ENCODE measurements around the gene PRKG2. TPM values are rescaled to one million over a fixed set of nuclear protein-coding genes. Genes with fewer than 3 reads are reported as not detected.
"Not testable (repeated sequence)": the region's sequence is repeated elsewhere in the genome, so short reads cannot be mapped to it uniquely, and the experiment has no call there.

The PRKG2 gene
- total RNA-seq, 1 donor from 2014 or later: 11.9 TPM

DNA sequence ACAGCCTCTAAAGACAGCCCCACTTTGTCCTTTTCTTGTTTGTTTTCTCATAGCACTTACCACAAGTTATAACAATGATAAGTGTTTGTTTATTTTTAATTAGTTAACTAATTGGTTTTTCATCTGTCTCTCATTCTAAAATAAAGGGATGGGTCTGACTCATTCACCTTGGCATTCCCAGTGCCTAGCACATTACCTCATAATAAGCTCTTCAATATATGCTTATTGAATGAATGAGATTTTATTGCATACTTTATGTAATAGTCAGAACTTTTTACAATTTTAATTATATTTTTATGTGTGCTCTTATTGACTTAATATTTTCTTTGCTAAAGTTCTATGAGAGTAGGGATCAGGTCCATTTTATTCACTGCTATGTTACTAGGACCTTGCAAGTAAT is 22.8 kb upstream of the PRKG2 start:
- no peak overlapping the region for H3K27ac Mint-ChIP-seq
- no peaks in the 10 kb centered on the region for H3K4me1 Mint-ChIP-seq (ENCODE audit: unreplicated experiment)
- no peak for DNase-seq (ENCODE audit: extremely low spot score, unreplicated experiment)
- H3K9me3 Mint-ChIP-seq: no peaks in the 10 kb centered on the region
- H3K4me3 Mint-ChIP-seq: no peak overlapping the region
- no peak for TF ChIP-seq CTCF (conservative IDR thresholded peaks at IDR 0.05)
- no peaks in the 10 kb centered on the region for H3K36me3 Mint-ChIP-seq
- peaks cover 4% of the 10 kb centered on the region for H3K27me3 Mint-ChIP-seq

GRCh38 chr4:81235982-81236749 is 21.1 kb upstream of the PRKG2 start:
- H3K4me3 Mint-ChIP-seq: no peak overlapping the region
- peaks cover 8% of the 10 kb centered on the region for H3K9me3 Mint-ChIP-seq
- H3K4me1 Mint-ChIP-seq (ENCODE audit: unreplicated experiment): no peaks in the 10 kb centered on the region
- H3K36me3 Mint-ChIP-seq: no peaks in the 10 kb centered on the region
- no peak for DNase-seq (ENCODE audit: extremely low spot score, unreplicated experiment)
- H3K27ac Mint-ChIP-seq: no peak overlapping the region
- peaks cover 4% of the 10 kb centered on the region for H3K27me3 Mint-ChIP-seq
- no peak for TF ChIP-seq CTCF (conservative IDR thresholded peaks at IDR 0.05)

DNA sequence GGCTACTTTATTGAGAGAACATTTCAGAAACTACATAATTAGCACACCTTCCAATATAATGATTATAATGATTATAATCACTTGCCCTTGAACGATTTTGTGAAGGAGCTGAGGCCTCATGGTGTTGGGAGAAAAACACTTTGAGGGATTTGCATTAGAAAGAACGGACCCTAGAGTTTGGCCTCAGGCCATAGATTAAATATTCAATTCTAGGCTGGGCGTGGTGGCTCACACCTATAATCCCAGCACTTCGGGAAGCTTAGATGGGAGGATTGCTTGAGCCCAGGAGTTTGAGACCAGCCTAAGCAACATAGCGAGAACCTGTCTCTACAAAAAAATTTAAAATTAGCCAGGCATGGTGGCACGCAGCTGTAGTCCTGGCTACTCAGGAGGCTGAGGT is 12.9 kb upstream of the PRKG2 start:
- TF ChIP-seq CTCF (conservative IDR thresholded peaks at IDR 0.05): no peak
- no peak for DNase-seq (ENCODE audit: extremely low spot score, unreplicated experiment)
- no peaks in the 10 kb centered on the region for H3K4me1 Mint-ChIP-seq (ENCODE audit: unreplicated experiment)

GRCh38 chr4:81227138-81227537 is 12.1 kb upstream of the PRKG2 start:
- no peak overlapping the region for H3K4me3 Mint-ChIP-seq
- TF ChIP-seq CTCF (conservative IDR thresholded peaks at IDR 0.05): no peak
- H3K9me3 Mint-ChIP-seq: peaks cover 16% of the 10 kb centered on the region
- no peaks in the 10 kb centered on the region for H3K36me3 Mint-ChIP-seq
- DNase-seq (ENCODE audit: extremely low spot score, unreplicated experiment): no peak
- H3K27me3 Mint-ChIP-seq: no peaks in the 10 kb centered on the region
- H3K4me1 Mint-ChIP-seq (ENCODE audit: unreplicated experiment): no peaks in the 10 kb centered on the region
- no peak overlapping the region for H3K27ac Mint-ChIP-seq

More for the DNA sequence above, 12.9 kb upstream of the PRKG2 start:
- Mint-ChIP-seq H3K36me3 (no peaks in the 10 kb centered on the region), H3K27me3 (no peaks in the 10 kb centered on the region), H3K27ac (no peak overlapping the region), H3K4me3 (no peak overlapping the region), H3K9me3 (peaks cover 16% of the 10 kb centered on the region)

DNA sequence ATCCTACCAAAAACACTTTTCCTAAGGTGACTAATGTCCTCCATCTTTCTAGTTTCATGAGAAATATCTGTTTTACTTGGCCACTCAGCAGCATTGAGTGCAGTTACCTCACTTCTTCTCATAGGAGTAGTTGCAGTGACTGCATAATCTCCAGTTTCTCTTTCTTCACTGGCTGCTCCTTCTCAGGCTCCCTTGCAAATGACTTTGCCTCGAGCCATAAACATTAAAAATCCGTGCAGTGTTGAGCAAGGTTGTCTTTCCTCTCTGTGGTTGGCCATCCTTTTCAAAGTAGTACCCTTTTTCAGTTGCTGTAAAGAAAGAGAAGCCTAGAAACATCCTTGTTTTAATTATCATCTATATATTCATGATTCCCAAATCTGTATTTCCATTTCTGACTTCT is 10.2 kb upstream of the PRKG2 start:
- Mint-ChIP-seq H3K4me1 (ENCODE audit: unreplicated experiment) (no peaks in the 10 kb centered on the region), H3K9me3 (peaks cover 1% of the 10 kb centered on the region), H3K27ac (no peak overlapping the region), H3K36me3 (no peaks in the 10 kb centered on the region), H3K4me3 (no peak overlapping the region), H3K27me3 (peaks cover 1% of the 10 kb centered on the region)
- DNase-seq (ENCODE audit: extremely low spot score, unreplicated experiment): no peak
- TF ChIP-seq CTCF (conservative IDR thresholded peaks at IDR 0.05): no peak

GRCh38 chr4:81222082-81222472 is 7.1 kb upstream of the PRKG2 start:
- peaks cover 17% of the 10 kb centered on the region for H3K27me3 Mint-ChIP-seq
- not testable (repeated sequence) for H3K4me3 Mint-ChIP-seq; H3K9me3 Mint-ChIP-seq; H3K36me3 Mint-ChIP-seq; H3K4me1 Mint-ChIP-seq (ENCODE audit: unreplicated experiment); DNase-seq (ENCODE audit: extremely low spot score, unreplicated experiment); H3K27ac Mint-ChIP-seq
